K562 (cell line): ENCODE results near the gene ZNF609. TPM values are rescaled to one million over a fixed set of nuclear protein-coding genes. Genes with fewer than 3 reads are reported as not detected.

ENCODE experiments used
- ATAC-seq: fragments of 200-7000 bp; cut with Tn5 transposase; 3 replicates; pipeline ENCODE4 v1.9.1; 2020; ENCODE audit warnings: moderate library complexity
- BruUV-seq: library from RNA; stranded (reverse); fragments of 400-500 nt; replicated peaks from 2 replicates; lab custom pipeline; 2021; lab: Mats Ljungman, UMichigan
- CTCF ChIA-PET: fragments of 300-600 bp; formaldehyde crosslinking; extraction: SDS; loops from one replicate; lab custom pipeline; 2021; ENCODE audit warnings: low intra/inter-chr PET ratio; lab: Yijun Ruan, JAX
- POLR2A ChIA-PET: fragments of 300-600, 350-650 bp; sonication (Branson Sonifier 250); formaldehyde crosslinking; extraction: SDS; loops from one replicate; lab custom pipeline; 2021; ENCODE audit warnings: antibody characterized with exemption, inconsistent platforms; lab: Yijun Ruan, JAX
- DNase-seq, 4 experiments: peaks; one replicate each; pipeline versions ENCODE4 v3.0.0 to v3.0.0-alpha.2; 2011 to 2018; ENCODE audit warnings: low spot score in 3 of 4, mixed read lengths in 3 of 4; ENCODE audit errors: extremely low read depth in 1 of 4
- FAIRE-seq: peaks from 2 replicates; lab custom pipeline; 2011; peaks lifted over from hg19 to GRCh38; lab: Jason Lieb, UNC
- H2AFZ ChIP-seq: 2 replicates; pipeline ENCODE4 v1.6.0; 2011; ENCODE audit warnings: low read depth, low read length, control low read depth, inconsistent platforms
- H3K27ac ChIP-seq: fragments of 200-600 bp; 3 replicates; pipeline ENCODE4 v1.8.0; 2011; ENCODE audit warnings: low read depth, mild to moderate bottlenecking, control low read depth, inconsistent platforms, low read length, moderate library complexity, mixed read lengths; ENCODE audit errors: extremely low read depth
- H3K27me3 ChIP-seq, 2 experiments: fragments of 300-600 bp in 1 of 2; 2 replicates in 1 of 2; 3 replicates in 1 of 2; pipeline versions ENCODE4 v1.6.0 to v1.8.0; 2011; ENCODE audit warnings: inconsistent platforms in 2 of 2, low read length in 2 of 2, mild to moderate bottlenecking in 1 of 2, mixed read lengths in 1 of 2, moderate library complexity in 1 of 2; ENCODE audit not compliant: control insufficient read depth in 2 of 2, insufficient read depth in 2 of 2
- H3K36me3 ChIP-seq: fragments of 300-600 bp; 3 replicates; pipeline ENCODE4 v1.8.0; 2011; ENCODE audit warnings: mild to moderate bottlenecking, low read length, inconsistent platforms; ENCODE audit not compliant: control insufficient read depth, insufficient read depth
- H3K4me1 ChIP-seq, 2 experiments: fragments of 200-600 bp in 1 of 2; replicated peaks in 1 of 2; 2 replicates in 1 of 2; 3 replicates in 1 of 2; pipeline versions ENCODE4 v1.5.1 to v1.8.0; 2011; ENCODE audit warnings: inconsistent platforms in 2 of 2, low read length in 2 of 2, mild to moderate bottlenecking in 1 of 2, mixed read lengths in 1 of 2, moderate library complexity in 1 of 2; ENCODE audit not compliant: control insufficient read depth in 2 of 2, insufficient read depth in 2 of 2
- H3K4me2 ChIP-seq: 2 replicates; pipeline ENCODE4 v1.6.1; 2011; ENCODE audit warnings: low read length, control low read depth, inconsistent platforms, mixed read lengths; ENCODE audit not compliant: insufficient read depth
- H3K4me3 ChIP-seq: fragments of 200-600 bp; sonication (generic), shearing (Covaris generic); 2 replicates; pipeline ENCODE4 v1.5.1; 2016; ENCODE audit warnings: control low read depth, inconsistent platforms
- H3K79me2 ChIP-seq: fragments of 200-600 bp; 3 replicates; pipeline ENCODE4 v1.8.0; 2011; ENCODE audit warnings: low read length, inconsistent platforms; ENCODE audit not compliant: control insufficient read depth, insufficient read depth
- H3K9ac ChIP-seq, 2 experiments: 2 replicates each; pipeline versions ENCODE4 v1.6.0 to v1.6.1; 2011; ENCODE audit warnings: low read depth in 2 of 2, low read length in 2 of 2, control low read depth in 1 of 2, inconsistent platforms in 1 of 2, mild to moderate bottlenecking in 1 of 2, mixed read lengths in 1 of 2; ENCODE audit not compliant: insufficient read depth in 1 of 2
- H3K9me1 ChIP-seq: one replicate; pipeline ENCODE4 v1.6.0; 2011; ENCODE audit warnings: inconsistent platforms, mild to moderate bottlenecking, low read length, moderate library complexity; ENCODE audit not compliant: control insufficient read depth, insufficient read depth
- H3K9me3 ChIP-seq: replicated peaks from 2 replicates; pipeline ENCODE4 v1.5.1; 2011; ENCODE audit warnings: low read depth, low read length, inconsistent platforms; ENCODE audit not compliant: control insufficient read depth, insufficient read depth
- H4K20me1 ChIP-seq: replicated peaks from 2 replicates; pipeline ENCODE4 v1.6.1; 2011; ENCODE audit warnings: low read length, inconsistent platforms, mixed read lengths; ENCODE audit not compliant: control insufficient read depth, insufficient read depth
- CREB3 ChIP-seq: fragments of 450-650 bp; conservative IDR thresholded peaks from 2 replicates; pipeline ENCODE4 v1.6.1; 2016; ENCODE audit warnings: missing genetic modification characterization, low read depth, mild to moderate bottlenecking, missing compliant biosample characterization, moderate library complexity
- FOXJ2 ChIP-seq: fragments of 200-800 bp; sonication (Bioruptor generic); IDR thresholded peaks from 2 replicates; pipeline ENCODE4 v1.6.1; 2016; ENCODE audit warnings: missing genetic modification characterization, missing compliant biosample characterization
- HCFC1 ChIP-seq: IDR thresholded peaks from 2 replicates; pipeline ENCODE4 v1.6.1; 2012; ENCODE audit warnings: low read depth, low read length, improper control_type of control experiment
- KLF16 ChIP-seq: IDR thresholded peaks from 2 replicates; pipeline ENCODE4 v1.6.1; 2016; ENCODE audit warnings: antibody characterized with exemption
- NR2C1 ChIP-seq, 2 experiments: fragments of 450-650 bp; IDR thresholded peaks; 2 replicates each; pipeline ENCODE4 v1.6.1; 2017; ENCODE audit warnings: mild to moderate bottlenecking in 2 of 2, antibody characterized with exemption in 1 of 2, inconsistent platforms in 1 of 2, missing compliant biosample characterization in 1 of 2, missing genetic modification characterization in 1 of 2
- NR2C2 ChIP-seq, 2 experiments: fragments of 200-800 bp in 1 of 2; sonication (Bioruptor generic) in 1 of 2; sonication (generic) in 1 of 2; formaldehyde crosslinking in 1 of 2; IDR thresholded peaks; 2 replicates each; pipeline versions ENCODE4 v1.6.1 to v1.8.0; 2016 to 2022; ENCODE audit warnings: mild to moderate bottlenecking in 1 of 2, missing compliant biosample characterization in 1 of 2, missing genetic modification characterization in 1 of 2, missing genetic modification reagents in 1 of 2
- SMARCA4 ChIP-seq: fragments of 450-650 bp; IDR thresholded peaks from 2 replicates; pipeline ENCODE4 v1.6.1; 2016
- SRSF9 ChIP-seq: fragments of 200-400 bp; formaldehyde crosslinking; IDR thresholded peaks from 2 replicates; pipeline ENCODE4 v1.6.1; 2017; ENCODE audit warnings: low read depth, low read length, borderline replicate concordance
- in situ Hi-C: fragments of 300-500 bp; cut with MboI; formaldehyde crosslinking; loops from 4 replicates; pipeline ENCODE4 v1.15.0; 2018; ENCODE audit warnings: inconsistent platforms, mixed read lengths
- intact Hi-C: fragments of 100-400 bp; cut with micrococcal nuclease; formaldehyde crosslinking; loops from 2 replicates; pipeline ENCODE4 v1.14.2; 2022
- polyA plus RNA-seq, 8 experiments: library from polyadenylated mRNA; depleted of rRNA in 4 of 8; stranded (reverse) in 5 of 8; unstranded in 3 of 8; fragments of >200 nt; fragmentation: Nextera tagmentation in 2 of 8; fragmentation: Illumina TruSeq in 1 of 8; extraction: Ambion mirVana in 2 of 8; extraction: Trizol in 1 of 8; gene quantifications; 2 replicates each; pipeline versions ENCODE4 v1.2.1 to v1.2.3, GENCODE V29; 2011 to 2014; ENCODE audit warnings: inconsistent platforms in 1 of 8, missing spikeins in 1 of 8
- total RNA-seq, 7 experiments: library from RNA; depleted of rRNA in 6 of 7; stranded (reverse); fragments of >200 nt in 6 of 7; fragmentation: Illumina TruSeq in 2 of 7; extraction: Trizol in 2 of 7; gene quantifications; 2 replicates each; pipeline versions ENCODE4 v1.2.1 to v1.2.3, GENCODE V29; 2011 to 2021; ENCODE audit warnings: low replicate concordance in 1 of 7

The ZNF609 gene
- total and polyA plus RNA-seq, 9 of the 15 experiments (the other 6 are each of a cell fraction or from before 2014, with no cell fraction given), result 3.0 to 38.7 (median 17.8) TPM

- Histone ChIP-seq H3K4me3 (no peak overlapping the region), H3K4me2 (no peak overlapping the region), H4K20me1 (no peaks in the 10 kb centered on the region), H3K9me1 (no peaks in the 10 kb centered on the region), H3K27ac (no peak overlapping the region), H3K79me2 (no peaks in the 10 kb centered on the region), H3K9me3 (no peaks in the 10 kb centered on the region), H2AFZ (no peak overlapping the region), H3K27me3 (no peaks in the 10 kb centered on the region), H3K9ac (no peak overlapping the region), H3K4me1 (peaks cover 0 to 25% of the 10 kb centered on the region in 2 experiments; a peak in 3 of 5 replicates)
- ATAC-seq, result no peak
- no peak for DNase-seq
- FAIRE-seq, result peak; percentile 42
- in situ Hi-C loops, result no loop called here
- POLR2A ChIA-PET, result no interaction called here
- intact Hi-C loops, result no loop called here
- TF ChIP-seq NR2C2 (CRISPR knock-in tag; IDR thresholded peaks at IDR 0.05) (no peak), NR2C2 (tag; IDR thresholded peaks at IDR 0.05) (peak; percentile 43; the same call in 1 of the 2 replicates), FOXJ2 (tag) (no peak), SMARCA4 (no peak), KLF16 (no peak), SRSF9 (no peak), NR2C1 (IDR thresholded peaks at IDR 0.05) (peak; percentile 76), NR2C1 (tag; IDR thresholded peaks at IDR 0.05) (peak; percentile 70; the same call in 1 of the 2 replicates), CREB3 (no peak), HCFC1 (no peak)
- TF ChIP-seq, all 486 proteins: peak for 2
- CTCF ChIA-PET, result no interaction called here
- H3K36me3 ChIP-seq, result no peaks in the 10 kb centered on the region; the same call in 2 of the 3 replicates
- no TSS peak for BruUV-seq
Measured at GRCh38 chr15:64454282-64454681, 6.1 kb upstream of the ZNF609 start.
